Esophagus muscularis mucosa (tissue), 4 donors: ENCODE data around the gene SAC3D1. TPM values are rescaled to one million over a fixed set of nuclear protein-coding genes. Genes with fewer than 3 reads are reported as not detected.

Experiments used
- DNase-seq: peaks from one replicate; pipeline ENCODE4 v3.0.0-alpha.2; 2017; ENCODE audit errors: extremely low spot score
- H3K27ac ChIP-seq, 4 donors: fragments of 200-600 bp; sonication (generic); replicated peaks in 1 of 4; 1 replicate in 3 of 4; 2 replicates in 1 of 4; pipeline ENCODE4 v1.5.1; 2016 to 2019; ENCODE audit warnings: mild to moderate bottlenecking in 1 of 4
- H3K27me3 ChIP-seq, 4 donors: fragments of 200-600 bp; sonication (generic); one replicate each; pipeline versions ENCODE4 v1.5.1 to v1.6.0; 2016 to 2019
- H3K36me3 ChIP-seq, 4 donors: fragments of 200-600 bp; sonication (generic); one replicate each; pipeline ENCODE4 v1.5.1; 2016 to 2019
- H3K4me1 ChIP-seq, 4 donors: fragments of 200-600 bp; sonication (generic); one replicate each; pipeline ENCODE4 v1.5.1; 2016 to 2019
- H3K4me3 ChIP-seq, 4 donors: fragments of 200-600 bp; sonication (generic); 1 replicate in 2 of 4; 2 replicates in 2 of 4; pipeline ENCODE4 v1.5.1; 2016 to 2019; ENCODE audit warnings: mild to moderate bottlenecking in 4 of 4, moderate library complexity in 1 of 4
- H3K9me3 ChIP-seq, 4 donors: fragments of 200-600 bp; sonication (generic); 1 replicate in 3 of 4; 2 replicates in 1 of 4; pipeline ENCODE4 v1.5.1; 2016 to 2019
- EP300 ChIP-seq: sonication (generic); formaldehyde crosslinking; IDR thresholded peaks from one replicate; pipeline ENCODE4 v1.6.1; 2017; ENCODE audit warnings: antibody characterized with exemption
- POLR2A ChIP-seq: fragments of 450-650 bp; IDR thresholded peaks from one replicate; pipeline ENCODE4 v1.6.1; 2017; ENCODE audit warnings: antibody characterized with exemption, moderate library complexity, mild to moderate bottlenecking, low read depth
- POLR2AphosphoS5 ChIP-seq, 2 donors: sonication (generic); formaldehyde crosslinking; IDR thresholded peaks; one replicate each; pipeline ENCODE4 v1.6.1; 2017; ENCODE audit warnings: antibody characterized with exemption in 2 of 2
- WGBS: methylation state at CpG from one replicate; pipeline ENCODE4 v1.1.5; 2018; 5-methylcytosine and 5-hydroxymethylcytosine counted together
- intact Hi-C: fragments of 100-400 bp; cut with DNase I; formaldehyde crosslinking; loops from one replicate; pipeline ENCODE4 v1.15.1; 2023
- total RNA-seq, 4 donors: library from RNA; depleted of rRNA; stranded (reverse); fragments of >200 nt; gene quantifications; one replicate each; pipeline versions ENCODE4 v1.1.0 to v1.2.1, GENCODE V29; 2016
- TF ChIP-seq, protein P1 (sequence below), 3 experiments: fragments of 200-600 bp in 2 of 3; fragments of 450-650 bp in 1 of 3; sonication (generic) in 2 of 3; IDR thresholded peaks; one replicate each; pipeline ENCODE4 v1.5.1; 2017 to 2019; ENCODE audit warnings: antibody characterized with exemption in 3 of 3, mild to moderate bottlenecking in 2 of 3, moderate library complexity in 1 of 3

Gene SAC3D1
- total RNA-seq, 4 donors from 2014 or later: 9.6 to 21.8 (median 13.1) TPM

DNA sequence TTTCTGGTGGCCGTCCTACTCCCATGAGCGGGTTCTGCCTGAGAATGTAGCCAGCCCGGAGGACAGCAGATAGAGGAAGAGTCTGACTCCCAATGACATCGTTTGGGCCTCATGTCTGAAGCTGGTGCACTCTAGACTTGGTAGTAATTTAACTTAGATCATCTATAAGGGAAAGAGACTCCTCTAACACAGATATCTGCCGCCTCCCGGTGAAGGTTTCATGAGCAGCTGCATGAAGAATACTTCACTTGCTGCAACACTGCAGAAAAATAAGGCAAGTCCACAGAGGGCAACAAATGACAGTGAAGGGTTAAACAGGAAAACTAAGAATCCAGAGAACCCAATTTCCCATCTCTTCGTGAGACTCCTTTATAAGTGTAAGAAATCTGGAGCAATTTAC lies 33.0 kb upstream of the SAC3D1 start:
- WGBS: 69% methylated on average over 6 of the region's 7 CpGs
- intact Hi-C loops: no loop called here
- Histone ChIP-seq H3K4me1 (peaks cover 4 to 7% (median 5%) of the 10 kb centered on the region in 4 donors), H3K9me3 (no peaks in the 10 kb centered on the region), H3K27ac (no peak overlapping the region), H3K4me3 (no peak overlapping the region), H3K36me3 (no peaks in the 10 kb centered on the region), H3K27me3 (no peaks in the 10 kb centered on the region)
- no peak for DNase-seq
- TF ChIP-seq POLR2A: no peak
- TF ChIP-seq POLR2AphosphoS5 (IDR thresholded peaks at IDR 0.05): no peak
- no peak for TF ChIP-seq EP300
- TF ChIP-seq, protein P1, sequence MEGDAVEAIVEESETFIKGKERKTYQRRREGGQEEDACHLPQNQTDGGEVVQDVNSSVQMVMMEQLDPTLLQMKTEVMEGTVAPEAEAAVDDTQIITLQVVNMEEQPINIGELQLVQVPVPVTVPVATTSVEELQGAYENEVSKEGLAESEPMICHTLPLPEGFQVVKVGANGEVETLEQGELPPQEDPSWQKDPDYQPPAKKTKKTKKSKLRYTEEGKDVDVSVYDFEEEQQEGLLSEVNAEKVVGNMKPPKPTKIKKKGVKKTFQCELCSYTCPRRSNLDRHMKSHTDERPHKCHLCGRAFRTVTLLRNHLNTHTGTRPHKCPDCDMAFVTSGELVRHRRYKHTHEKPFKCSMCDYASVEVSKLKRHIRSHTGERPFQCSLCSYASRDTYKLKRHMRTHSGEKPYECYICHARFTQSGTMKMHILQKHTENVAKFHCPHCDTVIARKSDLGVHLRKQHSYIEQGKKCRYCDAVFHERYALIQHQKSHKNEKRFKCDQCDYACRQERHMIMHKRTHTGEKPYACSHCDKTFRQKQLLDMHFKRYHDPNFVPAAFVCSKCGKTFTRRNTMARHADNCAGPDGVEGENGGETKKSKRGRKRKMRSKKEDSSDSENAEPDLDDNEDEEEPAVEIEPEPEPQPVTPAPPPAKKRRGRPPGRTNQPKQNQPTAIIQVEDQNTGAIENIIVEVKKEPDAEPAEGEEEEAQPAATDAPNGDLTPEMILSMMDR (IDR thresholded peaks at IDR 0.05): no peak

DNA sequence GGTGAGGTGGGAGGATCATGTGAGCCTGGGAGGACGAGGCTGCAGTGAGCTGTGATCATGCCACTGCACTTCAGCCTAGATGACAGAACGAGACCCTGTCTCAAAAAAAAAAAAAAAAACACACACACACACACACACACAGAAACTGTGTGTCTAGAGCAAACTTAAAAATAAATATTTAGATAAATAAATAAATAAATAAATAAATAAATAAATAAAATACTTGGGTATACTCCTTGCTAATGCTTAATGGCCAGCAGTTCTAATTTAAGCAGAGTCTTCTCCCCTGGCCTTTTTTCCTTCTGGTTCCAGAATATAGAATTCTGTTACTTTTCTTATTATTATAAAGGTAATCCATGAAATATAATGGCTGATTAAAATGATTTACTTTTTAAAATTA lies 32.1 kb upstream of the SAC3D1 start:
- no peaks in the 10 kb centered on the region for H3K36me3 ChIP-seq
- H3K4me1 ChIP-seq: peaks cover 8 to 12% (median 10%) of the 10 kb centered on the region in 4 donors
- no peaks in the 10 kb centered on the region for H3K9me3 ChIP-seq
- no peak overlapping the region for H3K4me3 ChIP-seq
- H3K27ac ChIP-seq: no peak overlapping the region
- intact Hi-C loops: no loop called here
- no peak for DNase-seq
- H3K27me3 ChIP-seq: no peaks in the 10 kb centered on the region
- 86% methylated on average over 2 of the region's 2 CpGs for WGBS
- TF ChIP-seq, protein P1 (IDR thresholded peaks at IDR 0.05): no peak
- TF ChIP-seq POLR2A (no peak), POLR2AphosphoS5 (IDR thresholded peaks at IDR 0.05) (no peak), EP300 (no peak)

DNA sequence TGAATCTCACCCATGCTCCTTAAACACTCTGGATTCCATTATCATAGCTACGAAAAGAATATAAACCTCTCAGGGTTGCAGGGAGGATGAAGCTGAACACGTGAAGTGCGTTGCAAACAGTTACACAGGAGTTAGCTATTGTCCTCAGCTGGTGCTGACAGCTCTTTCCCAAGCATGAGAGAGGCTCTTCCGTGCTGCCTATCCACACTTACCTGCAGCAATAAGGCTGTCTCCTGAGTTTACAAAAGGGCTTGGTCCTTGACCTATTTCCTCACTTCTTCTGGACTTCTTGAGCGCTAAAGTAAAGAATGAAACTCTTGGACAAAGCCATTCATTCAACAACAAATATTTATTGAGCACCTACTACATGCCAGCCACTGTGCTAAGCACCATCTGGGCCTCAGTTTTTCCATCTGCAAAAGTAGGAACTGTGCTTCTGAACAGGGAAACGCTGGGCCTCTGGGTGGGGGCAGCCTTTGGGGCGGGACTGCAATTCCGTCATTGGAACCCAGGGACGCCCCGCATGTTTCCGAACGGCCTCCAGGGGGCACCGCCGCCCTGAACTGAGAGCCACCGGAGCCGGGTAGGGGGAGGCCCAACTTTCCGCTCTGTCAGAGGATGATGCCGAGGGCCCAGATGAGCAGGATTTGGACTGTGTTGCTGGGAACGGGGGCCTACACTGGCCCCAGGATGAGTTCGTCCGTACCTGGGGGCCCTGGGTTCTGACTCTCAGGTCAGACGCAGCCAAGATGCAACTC lies 27.7 kb upstream of the SAC3D1 start:
- peaks cover 0 to 11% (median 5%) of the 10 kb centered on the region in 4 donors for H3K36me3 ChIP-seq
- H3K9me3 ChIP-seq: no peaks in the 10 kb centered on the region
- H3K4me1 ChIP-seq: peaks cover 16 to 37% (median 34%) of the 10 kb centered on the region in 4 donors
- H3K27ac ChIP-seq: peak overlapping the region; percentile 97 to 100 (median 98)
- intact Hi-C loops: loop anchor here (5.0 to 10.0 kb wide), 3 partner anchors 69 to 169 kb away; partner anchors contain the start of genes CDC42BPG, CDCA5, TM7SF2 and ZFPL1
- peak; percentile 99 for DNase-seq
- TF ChIP-seq EP300: no peak
- peak; percentile 71 to 89 for TF ChIP-seq POLR2AphosphoS5 (IDR thresholded peaks at IDR 0.05)
- TF ChIP-seq, protein P1 (IDR thresholded peaks at IDR 0.05): peak; percentile 71 to 86 (median 75)
- no peak for TF ChIP-seq POLR2A
- peak overlapping the region; percentile 70 to 97 (median 82) for H3K4me3 ChIP-seq
- WGBS: 24% methylated on average over 11 of the region's 22 CpGs
- no peaks in the 10 kb centered on the region for H3K27me3 ChIP-seq

DNA sequence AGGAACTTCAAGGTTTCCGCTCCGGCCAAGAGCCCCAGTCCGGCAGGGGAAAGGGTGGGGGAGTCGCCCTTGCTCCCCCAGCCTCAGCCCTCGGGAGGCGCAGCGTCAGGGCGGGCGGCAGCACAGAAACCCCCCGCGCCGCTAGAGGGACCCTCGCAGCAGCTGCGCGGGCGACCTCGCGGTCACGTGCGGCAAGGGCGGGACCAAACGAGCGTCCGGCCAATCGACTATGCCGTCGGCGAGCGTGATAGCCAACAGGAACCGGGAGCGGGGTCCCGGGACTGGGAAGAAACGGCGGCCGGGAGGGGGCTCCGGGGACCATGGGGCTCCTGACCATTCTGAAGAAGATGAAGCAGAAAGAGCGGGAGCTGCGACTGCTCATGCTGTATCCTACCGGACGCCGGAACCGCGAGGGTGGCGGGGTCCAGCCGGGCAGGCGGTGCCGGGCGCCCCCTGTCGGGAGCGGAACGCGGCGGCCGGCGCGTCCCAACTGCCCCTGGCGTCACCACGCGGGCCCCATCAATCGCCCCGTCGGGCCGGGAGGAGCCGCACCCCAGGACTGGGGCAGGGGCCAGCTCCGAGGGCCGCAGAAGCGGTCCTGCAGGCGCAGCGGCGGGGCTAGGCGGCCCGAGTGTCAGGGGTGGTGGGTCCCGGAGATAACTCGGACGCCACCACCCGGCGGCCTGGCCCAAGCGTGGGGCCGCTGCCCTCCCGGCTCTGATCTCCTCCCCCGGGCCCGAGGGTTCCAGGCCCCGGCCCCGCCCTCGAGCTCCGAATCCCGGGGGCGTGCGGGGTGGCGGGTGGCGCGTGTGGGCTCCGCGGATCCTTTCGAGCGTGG lies 26.9 kb upstream of the SAC3D1 start, which contains the start of gene ARL2:
Gene ARL2 (plus strand): TSS at position 273 of the 838 bp plus-strand sequence. CDS start 48 bp downstream, at position 321.
- Histone ChIP-seq H3K27me3 (no peaks in the 10 kb centered on the region), H3K4me3 (peak within 1 kb of the TSS; percentile 70 to 97 (median 82)), H3K36me3 (peaks cover 0 to 19% (median 13%) of the 10 kb centered on the region in 4 donors), H3K27ac (peak within 1 kb of the TSS; percentile 97 to 100 (median 98)), H3K9me3 (no peaks in the 10 kb centered on the region), H3K4me1 (peaks cover 16 to 37% (median 34%) of the 10 kb centered on the region in 4 donors)
- DNase-seq: peak; percentile 97
- intact Hi-C loops: loop anchor here (5.0 to 10.0 kb wide), 3 partner anchors 68 to 169 kb away; partner anchors contain the start of genes CDC42BPG, CDCA5, TM7SF2 and ZFPL1
- WGBS: under 1% methylated on average over 18 of the region's 96 CpGs
- TF ChIP-seq EP300 (no peak), POLR2A (peak; percentile 31), POLR2AphosphoS5 (IDR thresholded peaks at IDR 0.05) (peak in 1 of 2 donors; percentile 61)
- TF ChIP-seq, protein P1 (IDR thresholded peaks at IDR 0.05): peak; percentile 81 to 87 (median 84)
